ENCODE results near the gene UBE3B. TPM values are rescaled to one million over a fixed set of nuclear protein-coding genes. Genes with fewer than 3 reads are reported as not detected.

Gene UBE3B
- total RNA-seq, 4 donors from 2014 or later: 42.4 to 59.2 (median 49.1) TPM

DNA sequence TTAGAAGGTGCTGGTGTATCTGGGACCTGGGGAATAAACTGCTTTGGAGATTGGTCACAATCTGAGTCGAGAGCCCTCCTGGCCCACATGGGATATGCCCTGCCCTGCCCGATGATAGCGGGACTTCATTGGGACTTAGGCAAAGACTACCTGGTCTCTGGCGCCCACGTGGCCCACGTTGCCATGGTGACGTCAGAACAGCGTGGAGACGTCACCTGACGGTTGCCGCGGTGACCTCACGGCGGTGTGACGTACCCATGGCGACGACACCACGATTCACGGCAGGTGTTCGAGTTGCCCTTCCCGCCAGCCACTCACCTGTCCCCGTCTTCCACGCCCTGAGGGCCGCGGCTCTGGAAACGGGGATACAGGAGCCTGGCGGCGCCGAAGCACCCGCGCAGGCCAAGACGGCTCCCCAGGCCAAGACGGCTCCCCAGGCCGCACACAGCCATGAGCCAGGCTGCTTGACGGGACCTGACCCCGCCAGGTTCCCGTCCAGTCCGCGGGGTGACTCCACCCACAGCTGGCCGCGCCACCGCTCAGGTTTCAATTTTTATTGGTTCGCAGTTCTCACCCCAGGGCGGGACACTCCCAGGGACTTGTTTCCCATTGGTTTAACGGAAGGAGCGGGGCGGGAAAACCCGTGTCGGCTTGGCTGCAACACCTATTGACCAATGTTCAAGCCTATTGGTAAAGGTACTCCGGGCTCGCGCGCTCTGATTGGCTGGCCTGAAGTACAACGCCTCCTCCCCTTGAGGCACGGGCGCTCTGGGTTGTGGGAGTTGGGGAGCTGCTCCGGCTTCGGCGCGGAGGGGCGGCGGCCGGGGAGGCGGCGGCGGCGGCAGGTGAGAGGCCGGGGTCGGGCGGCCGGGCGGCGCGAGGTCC lies 95.8 kb downstream of the UBE3B start, which contains the start of the genes MMAB and MVK:
Gene MMAB, minus strand, starts transcription at position 476 of the 885 bp plus-strand sequence. Its CDS starts 24 bp downstream, at position 452.
Gene MVK, plus strand, starts transcription at position 766 of the 885 bp plus-strand sequence. CDS start 1,029 bp downstream, outside the sequence.
- no peaks in the 10 kb centered on the region for H3K27me3 ChIP-seq
- DNase-seq (ENCODE audit: extremely low spot score): peak; percentile 100
- intact Hi-C loops (cut with DNase I): no loop called here
- H3K9me3 ChIP-seq: no peaks in the 10 kb centered on the region
- 2% methylated on average over 24 of the region's 74 CpGs for WGBS
- H3K36me3 ChIP-seq: peaks cover 6 to 70% (median 39%) of the 10 kb centered on the region in 4 donors
- H3K4me3 ChIP-seq: peak within 1 kb of the TSS; percentile 66 to 90 (median 84)
- H3K4me1 ChIP-seq: peaks cover 19 to 33% (median 23%) of the 10 kb centered on the region in 4 donors
- H3K27ac ChIP-seq (replicated peaks in 1 of 4): peak within 1 kb of the TSS; percentile 77 to 89 (median 83)
- TF ChIP-seq, protein P1, sequence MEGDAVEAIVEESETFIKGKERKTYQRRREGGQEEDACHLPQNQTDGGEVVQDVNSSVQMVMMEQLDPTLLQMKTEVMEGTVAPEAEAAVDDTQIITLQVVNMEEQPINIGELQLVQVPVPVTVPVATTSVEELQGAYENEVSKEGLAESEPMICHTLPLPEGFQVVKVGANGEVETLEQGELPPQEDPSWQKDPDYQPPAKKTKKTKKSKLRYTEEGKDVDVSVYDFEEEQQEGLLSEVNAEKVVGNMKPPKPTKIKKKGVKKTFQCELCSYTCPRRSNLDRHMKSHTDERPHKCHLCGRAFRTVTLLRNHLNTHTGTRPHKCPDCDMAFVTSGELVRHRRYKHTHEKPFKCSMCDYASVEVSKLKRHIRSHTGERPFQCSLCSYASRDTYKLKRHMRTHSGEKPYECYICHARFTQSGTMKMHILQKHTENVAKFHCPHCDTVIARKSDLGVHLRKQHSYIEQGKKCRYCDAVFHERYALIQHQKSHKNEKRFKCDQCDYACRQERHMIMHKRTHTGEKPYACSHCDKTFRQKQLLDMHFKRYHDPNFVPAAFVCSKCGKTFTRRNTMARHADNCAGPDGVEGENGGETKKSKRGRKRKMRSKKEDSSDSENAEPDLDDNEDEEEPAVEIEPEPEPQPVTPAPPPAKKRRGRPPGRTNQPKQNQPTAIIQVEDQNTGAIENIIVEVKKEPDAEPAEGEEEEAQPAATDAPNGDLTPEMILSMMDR (IDR thresholded peaks at IDR 0.05): no peak
- TF ChIP-seq POLR2AphosphoS5 (IDR thresholded peaks at IDR 0.05): peak; percentile 86 to 90
- TF ChIP-seq POLR2A (IDR thresholded peaks at IDR 0.05; ENCODE audit: low read depth): no peak
- peak; percentile 4 for TF ChIP-seq EP300 (IDR thresholded peaks at IDR 0.05)

DNA sequence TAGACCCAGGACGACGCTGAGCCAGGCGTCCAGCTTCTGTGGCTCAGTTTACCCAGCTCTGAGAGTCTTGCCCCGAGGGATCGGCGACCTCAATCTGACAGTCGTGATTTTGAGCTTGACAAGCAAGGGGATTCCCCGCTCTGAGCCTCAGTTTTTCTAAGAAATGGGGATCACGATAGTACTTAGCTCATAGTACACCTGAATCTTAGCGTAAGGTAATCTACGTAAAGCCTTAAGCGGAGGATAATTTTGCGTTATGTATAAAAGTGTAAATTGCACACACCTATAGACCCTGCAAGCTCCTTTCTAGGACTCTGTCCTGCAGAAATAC lies 96.4 kb downstream of the UBE3B start:
- H3K36me3 ChIP-seq: peaks cover 7 to 70% (median 40%) of the 10 kb centered on the region in 4 donors
- H3K4me3 ChIP-seq: peak overlapping the region; percentile 66 to 90 (median 84)
- no peaks in the 10 kb centered on the region for H3K27me3 ChIP-seq
- intact Hi-C loops (cut with DNase I): no loop called here
- TF ChIP-seq POLR2A (IDR thresholded peaks at IDR 0.05; ENCODE audit: low read depth): no peak
- TF ChIP-seq, protein P1 (IDR thresholded peaks at IDR 0.05): no peak
- no peak for TF ChIP-seq EP300 (IDR thresholded peaks at IDR 0.05)
- no peak for TF ChIP-seq POLR2AphosphoS5 (IDR thresholded peaks at IDR 0.05)
- WGBS: 0% methylated on average over 8 of the region's 13 CpGs
- peaks cover 19 to 33% (median 23%) of the 10 kb centered on the region in 4 donors for H3K4me1 ChIP-seq
- H3K9me3 ChIP-seq: no peaks in the 10 kb centered on the region
- DNase-seq (ENCODE audit: extremely low spot score): no peak
- peak overlapping the region; percentile 56 to 89 (median 83) for H3K27ac ChIP-seq (replicated peaks in 1 of 4)

DNA sequence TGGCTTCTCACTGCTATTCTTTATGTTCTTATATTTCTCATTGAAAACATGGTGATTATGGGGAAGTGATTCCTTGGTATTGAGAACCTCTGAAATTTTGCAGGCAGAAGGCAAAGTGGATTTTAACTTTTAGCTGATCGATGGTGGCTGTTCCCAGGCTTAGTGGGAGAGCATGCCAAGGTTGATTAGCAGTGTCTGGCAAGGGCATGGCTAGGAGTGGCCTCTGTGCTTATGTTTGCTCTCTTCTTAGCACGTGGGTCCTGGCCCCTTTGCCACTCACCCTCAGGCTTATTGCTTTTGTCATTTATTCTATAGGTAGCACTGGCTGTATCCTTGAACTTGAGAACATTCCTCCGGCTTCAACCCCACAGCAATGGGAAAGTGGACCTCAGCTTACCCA lies 98.2 kb downstream of the UBE3B start:
- Histone ChIP-seq H3K9me3 (no peaks in the 10 kb centered on the region), H3K27ac (replicated peaks in 1 of 4) (no peak overlapping the region), H3K36me3 (peaks cover 22 to 70% (median 50%) of the 10 kb centered on the region in 4 donors), H3K4me3 (no peak overlapping the region), H3K4me1 (peaks cover 19 to 33% (median 23%) of the 10 kb centered on the region in 4 donors), H3K27me3 (no peaks in the 10 kb centered on the region)
- no peak for DNase-seq (ENCODE audit: extremely low spot score)
- TF ChIP-seq, protein P1 (IDR thresholded peaks at IDR 0.05): no peak
- TF ChIP-seq EP300 (IDR thresholded peaks at IDR 0.05): no peak
- TF ChIP-seq POLR2AphosphoS5 (IDR thresholded peaks at IDR 0.05): no peak
- TF ChIP-seq POLR2A (IDR thresholded peaks at IDR 0.05; ENCODE audit: low read depth): no peak
- 83% methylated on average over 3 of the region's 3 CpGs for WGBS
- intact Hi-C loops (cut with DNase I): no loop called here

DNA sequence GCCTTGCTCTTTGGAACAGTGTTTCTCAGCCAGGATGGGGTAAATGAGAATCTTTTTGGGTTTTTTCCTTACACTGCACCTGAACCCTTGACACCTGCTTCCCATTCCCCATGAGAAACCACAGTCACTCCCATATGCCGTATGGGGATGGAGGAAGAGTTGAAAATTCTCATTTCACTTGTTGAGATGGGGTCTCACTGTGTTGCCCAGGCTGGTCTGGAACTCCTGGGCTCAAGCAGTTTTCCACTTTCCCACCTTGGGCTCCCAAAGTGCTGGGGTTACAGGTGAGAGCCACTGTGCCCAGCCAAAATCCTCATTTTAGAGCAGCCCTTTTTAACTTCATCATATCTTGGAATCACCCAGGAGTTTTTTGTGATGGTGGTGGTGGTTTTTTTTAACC lies 99.9 kb downstream of the UBE3B start:
- Histone ChIP-seq H3K9me3 (no peaks in the 10 kb centered on the region), H3K36me3 (peaks cover 22 to 76% (median 64%) of the 10 kb centered on the region in 4 donors), H3K4me3 (no peak overlapping the region), H3K27me3 (no peaks in the 10 kb centered on the region), H3K27ac (replicated peaks in 1 of 4) (no peak overlapping the region), H3K4me1 (peaks cover 18 to 25% (median 20%) of the 10 kb centered on the region in 4 donors)
- WGBS: 100% methylated on average over 1 of the region's 1 CpG
- no peak for DNase-seq (ENCODE audit: extremely low spot score)
- TF ChIP-seq, protein P1 (IDR thresholded peaks at IDR 0.05): no peak
- intact Hi-C loops (cut with DNase I): no loop called here
